ENCODE results near the gene LCLAT1.
"Not testable (repeated sequence)": the region's sequence is repeated elsewhere in the genome, so short reads cannot be mapped to it uniquely, and the experiment has no call there.

LCLAT1 gene

GRCh38 chr2:30464544-30465170 lies 17.6 kb downstream of the LCLAT1 start:
- DNase-seq (ENCODE audit: extremely low read depth, low read depth): no peak
- TF ChIP-seq CTCF (IDR thresholded peaks at IDR 0.05; ENCODE audit: low read depth, low read length): no peak

GRCh38 chr2:30465171-30465545 lies 18.1 kb downstream of the LCLAT1 start:
- no peak for TF ChIP-seq CTCF (IDR thresholded peaks at IDR 0.05; ENCODE audit: low read depth, low read length)
- DNase-seq (ENCODE audit: extremely low read depth, low read depth): no peak

- TF ChIP-seq CTCF (IDR thresholded peaks at IDR 0.05; ENCODE audit: low read depth, low read length): no peak
- no peak for DNase-seq (ENCODE audit: extremely low read depth, low read depth)
Measured at GRCh38 chr2:30466216-30466615, 19.2 kb downstream of the LCLAT1 start.

GRCh38 chr2:30467062-30467826 lies 20.2 kb downstream of the LCLAT1 start:
- not testable (repeated sequence) for DNase-seq (ENCODE audit: extremely low read depth, low read depth)

- DNase-seq (ENCODE audit: extremely low read depth, low read depth): no peak
- TF ChIP-seq CTCF (IDR thresholded peaks at IDR 0.05; ENCODE audit: low read depth, low read length): no peak
Measured at GRCh38 chr2:30470426-30470825, 23.4 kb downstream of the LCLAT1 start.

GRCh38 chr2:30472326-30472725 lies 25.3 kb downstream of the LCLAT1 start:
- TF ChIP-seq CTCF (IDR thresholded peaks at IDR 0.05; ENCODE audit: low read depth, low read length): no peak
- DNase-seq (ENCODE audit: extremely low read depth, low read depth): no peak

- no peak for DNase-seq (ENCODE audit: extremely low read depth, low read depth)
- TF ChIP-seq CTCF (IDR thresholded peaks at IDR 0.05; ENCODE audit: low read depth, low read length): peak; percentile 31
Measured at GRCh38 chr2:30475542-30475941, 28.5 kb downstream of the LCLAT1 start.
